IMR-90 (cell line): ENCODE measurements around the gene DUSP9. TPM values are rescaled to one million over a fixed set of nuclear protein-coding genes. Genes with fewer than 3 reads are reported as not detected.

Experiments used
- ATAC-seq: fragments of 200-7000 bp; cut with Tn5 transposase; 2 replicates; pipeline ENCODE4 v1.9.1; 2020; ENCODE audit warnings: low read depth, mild to moderate bottlenecking, moderate library complexity
- BruUV-seq: library from RNA; stranded (reverse); fragments of 400-500 nt; replicated peaks from 2 replicates; lab custom pipeline; 2021; lab: Mats Ljungman, UMichigan
- CTCF ChIA-PET: fragments of 300-600 bp; formaldehyde crosslinking; extraction: SDS; loops from one replicate; lab custom pipeline; 2021; ENCODE audit warnings: antibody characterized with exemption; lab: Yijun Ruan, JAX
- POLR2A ChIA-PET: fragments of 300-600 bp; sonication (Branson Sonifier 250); formaldehyde crosslinking; loops from one replicate; lab custom pipeline; 2022; ENCODE audit warnings: antibody characterized with exemption; ENCODE audit not compliant: unreplicated experiment; lab: Charles Lee
- DNase-seq: peaks from one replicate; pipeline ENCODE4 v3.0.0; 2013
- H2AFZ ChIP-seq: replicated peaks from 2 replicates; pipeline ENCODE3; 2013; ENCODE audit warnings: low read length, mild to moderate bottlenecking; ENCODE audit not compliant: poor library complexity
- H2AK5ac ChIP-seq: 2 replicates; pipeline ENCODE4 v1.6.1; 2013; ENCODE audit warnings: low read depth, low read length, inconsistent platforms
- H2AK9ac ChIP-seq: replicated peaks from 2 replicates; pipeline ENCODE3; 2013; ENCODE audit warnings: mild to moderate bottlenecking, low read depth, low read length, moderate library complexity; ENCODE audit not compliant: poor library complexity
- H2BK120ac ChIP-seq: 2 replicates; pipeline ENCODE4 v1.6.1; 2013; ENCODE audit warnings: low read depth, low read length, inconsistent platforms
- H2BK15ac ChIP-seq: 3 replicates; pipeline ENCODE4 v1.6.1; 2013; ENCODE audit warnings: low read depth, low read length, inconsistent platforms
- H2BK20ac ChIP-seq: 2 replicates; pipeline ENCODE4 v1.6.1; 2013; ENCODE audit warnings: low read depth, mild to moderate bottlenecking, inconsistent platforms, low read length, moderate library complexity
- H2BK5ac ChIP-seq: 2 replicates; pipeline ENCODE4 v1.6.1; 2013; ENCODE audit warnings: mild to moderate bottlenecking, low read depth, low read length, inconsistent platforms; ENCODE audit not compliant: poor library complexity, severe bottlenecking
- H3K14ac ChIP-seq: replicated peaks from 2 replicates; pipeline ENCODE4 v1.6.1; 2013; ENCODE audit warnings: low read depth, low read length, inconsistent platforms
- H3K18ac ChIP-seq: 2 replicates; pipeline ENCODE4 v1.6.1; 2013; ENCODE audit warnings: low read depth, low read length, control low read depth
- H3K23ac ChIP-seq: 2 replicates; pipeline ENCODE4 v1.6.1; 2013; ENCODE audit warnings: low read depth, low read length, inconsistent platforms
- H3K27ac ChIP-seq: 2 replicates; pipeline ENCODE4 v1.5.1; 2013; ENCODE audit warnings: mild to moderate bottlenecking, control low read depth, low read length; ENCODE audit not compliant: insufficient read depth
- H3K27me3 ChIP-seq: 2 replicates; pipeline ENCODE4 v1.6.1; 2013; ENCODE audit warnings: low read length; ENCODE audit not compliant: control insufficient read depth, insufficient read depth
- H3K36me3 ChIP-seq: 2 replicates; pipeline ENCODE4 v1.6.1; 2013; ENCODE audit warnings: low read length, mixed read lengths; ENCODE audit not compliant: control insufficient read depth, insufficient read depth
- H3K4ac ChIP-seq: 2 replicates; pipeline ENCODE4 v1.6.1; 2013; ENCODE audit warnings: low read depth, low read length, inconsistent platforms
- H3K4me1 ChIP-seq: 2 replicates; pipeline ENCODE4 v1.6.1; 2013; ENCODE audit warnings: low read length, mixed read lengths; ENCODE audit not compliant: control insufficient read depth, insufficient read depth
- H3K4me2 ChIP-seq: 2 replicates; pipeline ENCODE4 v1.6.1; 2013; ENCODE audit warnings: low read depth, mild to moderate bottlenecking, control low read depth, low read length, moderate library complexity
- H3K4me3 ChIP-seq: 2 replicates; pipeline ENCODE4 v1.5.1; 2013; ENCODE audit warnings: low read depth, mild to moderate bottlenecking, control low read depth, low read length, moderate library complexity; ENCODE audit not compliant: insufficient read depth
- H3K56ac ChIP-seq: 2 replicates; pipeline ENCODE4 v1.6.1; 2013; ENCODE audit warnings: low read length, inconsistent platforms; ENCODE audit not compliant: insufficient read depth; ENCODE audit errors: extremely low read depth
- H3K79me1 ChIP-seq, 2 experiments: 2 replicates each; pipeline ENCODE4 v1.6.1; 2013; ENCODE audit warnings: low read length in 2 of 2, inconsistent platforms in 1 of 2, low read depth in 1 of 2
- H3K9ac ChIP-seq: 2 replicates; pipeline ENCODE4 v1.6.1; 2013; ENCODE audit warnings: low read depth, low read length, control low read depth
- H3K9me1 ChIP-seq: 2 replicates; pipeline ENCODE4 v1.6.1; 2013; ENCODE audit warnings: low read length, inconsistent platforms; ENCODE audit not compliant: insufficient read depth
- H3K9me3 ChIP-seq: 2 replicates; pipeline ENCODE4 v1.6.1; 2013; ENCODE audit warnings: low read length; ENCODE audit not compliant: control insufficient read depth, insufficient read depth
- H4K20me1 ChIP-seq: 2 replicates; pipeline ENCODE4 v1.6.1; 2013; ENCODE audit warnings: low read length, inconsistent platforms; ENCODE audit not compliant: insufficient read depth
- H4K5ac ChIP-seq: 2 replicates; pipeline ENCODE4 v1.6.1; 2013; ENCODE audit warnings: mild to moderate bottlenecking, low read depth, low read length, control low read depth
- H4K8ac ChIP-seq, 2 experiments: 2 replicates each; pipeline ENCODE4 v1.6.1; 2013; ENCODE audit warnings: low read depth in 2 of 2, low read length in 2 of 2, control low read depth in 1 of 2, inconsistent platforms in 1 of 2
- H4K91ac ChIP-seq: 2 replicates; pipeline ENCODE4 v1.6.1; 2013; ENCODE audit warnings: low read depth, low read length, inconsistent platforms; ENCODE audit not compliant: insufficient read depth
- CEBPB ChIP-seq: IDR thresholded peaks from 2 replicates; pipeline ENCODE4 v1.6.1; 2012; ENCODE audit warnings: low read depth, low read length, improper control_type of control experiment
- CHD1 ChIP-seq: IDR thresholded peaks from 2 replicates; pipeline ENCODE4 v1.6.1; 2012; ENCODE audit warnings: low read depth, low read length, improper control_type of control experiment
- FOS ChIP-seq: fragments of 150-350 bp; IDR thresholded peaks from 2 replicates; pipeline ENCODE4 v1.6.1; 2016; ENCODE audit warnings: low read depth, low read length
- MAFK ChIP-seq: IDR thresholded peaks from 2 replicates; pipeline ENCODE4 v1.6.1; 2012; ENCODE audit warnings: low read depth, low read length, improper control_type of control experiment
- MXI1 ChIP-seq: IDR thresholded peaks from 2 replicates; pipeline ENCODE4 v1.6.1; 2012; ENCODE audit warnings: low read depth, mild to moderate bottlenecking, low read length, moderate library complexity, borderline replicate concordance
- RAD21 ChIP-seq: IDR thresholded peaks from 2 replicates; pipeline ENCODE4 v1.6.1; 2012; ENCODE audit warnings: low read length, improper control_type of control experiment
- WGBS, 2 experiments: methylation state at CpG; one replicate each; pipeline versions ENCODE4 v1.1.5 to v1.1.7; 2013; ENCODE audit warnings: missing lambda C conversion rate in 2 of 2; ENCODE audit not compliant: insufficient read length in 1 of 2; ENCODE audit errors: extremely low coverage in 2 of 2; 5-methylcytosine and 5-hydroxymethylcytosine counted together
- dilution Hi-C: fragments of 300-500 bp; cut with HindIII; formaldehyde crosslinking; loops from one replicate; pipeline ENCODE4 v1.14.3; 2018; ENCODE audit warnings: low sequenced_read_pairs; ENCODE audit not compliant: unreplicated experiment
- in situ Hi-C: fragments of 300-500 bp; cut with MboI; formaldehyde crosslinking; loops from 3 replicates; pipeline ENCODE4 v1.14.3; 2019; ENCODE audit warnings: low sequenced_read_pairs, inconsistent platforms, mixed read lengths
- intact Hi-C: fragments of 100-400 bp; cut with micrococcal nuclease; formaldehyde crosslinking; loops from 2 replicates; pipeline ENCODE4 v1.10.0; 2022
- polyA plus RNA-seq, 3 experiments: library from polyadenylated mRNA; depleted of rRNA; stranded (reverse); fragments of >200 nt; gene quantifications; 2 replicates each; pipeline ENCODE4 v1.2.3, GENCODE V29; 2012; ENCODE audit warnings: low replicate concordance in 1 of 3
- total RNA-seq: library from RNA; depleted of rRNA; stranded (reverse); fragments of >200 nt; gene quantifications from 2 replicates; pipeline ENCODE4 v1.2.3, GENCODE V29; 2012
- TF ChIP-seq, protein P1 (sequence below): fragments of 150-350 bp; IDR thresholded peaks from 2 replicates; pipeline ENCODE4 v1.6.1; 2017; ENCODE audit warnings: mild to moderate bottlenecking, antibody characterized with exemption, low read length, low read depth
- TF ChIP-seq, protein P2 (sequence below): fragments of 150-350 bp; IDR thresholded peaks from 2 replicates; pipeline ENCODE4 v1.6.1; 2016; ENCODE audit warnings: low read depth, mild to moderate bottlenecking, low read length, moderate library complexity, borderline replicate concordance

DUSP9 gene
- total and polyA plus RNA-seq, 2 of the 4 experiments (the other 2 are of a cell fraction) = under 0.01 to 0.09 TPM

- H2BK120ac ChIP-seq = no peak overlapping the region
- peaks cover 4% of the 10 kb centered on the region; the same call in 1 of the 2 replicates for H3K9me3 ChIP-seq
- ATAC-seq = no peak
- H2BK15ac ChIP-seq = no peak overlapping the region
- H2AK9ac ChIP-seq = no peak overlapping the region
- no peaks in the 10 kb centered on the region for H3K4me1 ChIP-seq
- H2BK20ac ChIP-seq = no peak overlapping the region
- H4K5ac ChIP-seq = no peak overlapping the region
- no peak overlapping the region for H3K56ac ChIP-seq
- intact Hi-C loops (no loop called here), in situ Hi-C loops (no loop called here), dilution Hi-C loops (no loop called here)
- no TSS peak for BruUV-seq
- H4K20me1 ChIP-seq = no peaks in the 10 kb centered on the region
- DNase-seq = no peak
- TF ChIP-seq MAFK (no peak), MXI1 (no peak), FOS (no peak), CEBPB (no peak), CHD1 (no peak), RAD21 (no peak)
- TF ChIP-seq, protein P1, sequence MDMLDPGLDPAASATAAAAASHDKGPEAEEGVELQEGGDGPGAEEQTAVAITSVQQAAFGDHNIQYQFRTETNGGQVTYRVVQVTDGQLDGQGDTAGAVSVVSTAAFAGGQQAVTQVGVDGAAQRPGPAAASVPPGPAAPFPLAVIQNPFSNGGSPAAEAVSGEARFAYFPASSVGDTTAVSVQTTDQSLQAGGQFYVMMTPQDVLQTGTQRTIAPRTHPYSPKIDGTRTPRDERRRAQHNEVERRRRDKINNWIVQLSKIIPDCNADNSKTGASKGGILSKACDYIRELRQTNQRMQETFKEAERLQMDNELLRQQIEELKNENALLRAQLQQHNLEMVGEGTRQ = no peak
- TF ChIP-seq, protein P2, sequence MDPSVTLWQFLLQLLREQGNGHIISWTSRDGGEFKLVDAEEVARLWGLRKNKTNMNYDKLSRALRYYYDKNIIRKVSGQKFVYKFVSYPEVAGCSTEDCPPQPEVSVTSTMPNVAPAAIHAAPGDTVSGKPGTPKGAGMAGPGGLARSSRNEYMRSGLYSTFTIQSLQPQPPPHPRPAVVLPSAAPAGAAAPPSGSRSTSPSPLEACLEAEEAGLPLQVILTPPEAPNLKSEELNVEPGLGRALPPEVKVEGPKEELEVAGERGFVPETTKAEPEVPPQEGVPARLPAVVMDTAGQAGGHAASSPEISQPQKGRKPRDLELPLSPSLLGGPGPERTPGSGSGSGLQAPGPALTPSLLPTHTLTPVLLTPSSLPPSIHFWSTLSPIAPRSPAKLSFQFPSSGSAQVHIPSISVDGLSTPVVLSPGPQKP = no peak
- H2BK5ac ChIP-seq = no peak overlapping the region
- H3K14ac ChIP-seq = no peak overlapping the region
- no peak overlapping the region for H2AFZ ChIP-seq
- H4K91ac ChIP-seq = no peak overlapping the region
- no peaks in the 10 kb centered on the region for H3K36me3 ChIP-seq
- 75% methylated on average over 12 of the region's 23 CpGs; no CpG with 5 or more reads in 1 of the 2 experiments for WGBS, 2 experiments
- H4K8ac ChIP-seq = no peak overlapping the region
- no peak overlapping the region for H3K27ac ChIP-seq
- H3K9me1 ChIP-seq = no peaks in the 10 kb centered on the region
- H3K4ac ChIP-seq = no peak overlapping the region
- H3K79me1 ChIP-seq = no peaks in the 10 kb centered on the region
- H3K9ac ChIP-seq = no peak overlapping the region
- CTCF ChIA-PET = no interaction called here
- no peak overlapping the region for H3K4me3 ChIP-seq
- no peak overlapping the region for H3K18ac ChIP-seq
- no peak overlapping the region for H3K23ac ChIP-seq
- H2AK5ac ChIP-seq = no peak overlapping the region
- POLR2A ChIA-PET = no interaction called here
- H3K27me3 ChIP-seq = peaks cover 48% of the 10 kb centered on the region
- no peak overlapping the region for H3K4me2 ChIP-seq
Measured at GRCh38 chrX:153640045-153640686, 6.8 kb upstream of the DUSP9 start.
